Smooth muscle cell (in vitro differentiated cells): Measurements from ENCODE around the gene TMEM121B. TPM values are rescaled to one million over a fixed set of nuclear protein-coding genes. Genes with fewer than 3 reads are reported as not detected.

Source experiments
- DNase-seq: peaks from one replicate; lab custom pipeline; 2025; ENCODE audit not compliant: unreplicated experiment; lab: John Stamatoyannopoulos, UW
- H2AFZ ChIP-seq: fragments of 200-600 bp; sonication (generic); 2 replicates; pipeline ENCODE4 v1.6.0; 2016; ENCODE audit warnings: antibody characterized with exemption, low read depth, mild to moderate bottlenecking
- H3F3A ChIP-seq: fragments of 200-600 bp; sonication (generic); 2 replicates; pipeline ENCODE4 v1.6.0; 2017; ENCODE audit warnings: antibody characterized with exemption, low read depth
- H3K27ac ChIP-seq: fragments of 200-600 bp; sonication (generic); 2 replicates; pipeline ENCODE4 v1.5.1; 2016; ENCODE audit warnings: low read depth, mild to moderate bottlenecking
- H3K27me3 ChIP-seq: fragments of 200-600 bp; sonication (generic); 2 replicates; pipeline ENCODE4 v1.6.1; 2016; ENCODE audit warnings: low read depth, mild to moderate bottlenecking
- H3K36me3 ChIP-seq: fragments of 200-600 bp; sonication (generic); 2 replicates; pipeline ENCODE4 v1.5.1; 2016; ENCODE audit warnings: low read depth
- H3K4me1 ChIP-seq: fragments of 200-600 bp; sonication (generic); 2 replicates; pipeline ENCODE4 v1.5.1; 2016; ENCODE audit warnings: low read depth
- H3K4me2 ChIP-seq: fragments of 200-600 bp; sonication (generic); 2 replicates; pipeline ENCODE4 v1.6.0; 2016; ENCODE audit warnings: mild to moderate bottlenecking
- H3K4me3 ChIP-seq: fragments of 200-600 bp; sonication (generic); 2 replicates; pipeline ENCODE4 v1.5.1; 2016; ENCODE audit warnings: mild to moderate bottlenecking
- H3K79me2 ChIP-seq: fragments of 200-600 bp; sonication (generic); 2 replicates; pipeline ENCODE4 v1.6.0; 2016; ENCODE audit warnings: low read depth, mild to moderate bottlenecking
- H3K9ac ChIP-seq: fragments of 200-600 bp; sonication (generic); 2 replicates; pipeline ENCODE4 v1.6.0; 2016; ENCODE audit warnings: low read depth
- H3K9me3 ChIP-seq: fragments of 200-600 bp; sonication (generic); replicated peaks from 2 replicates; pipeline ENCODE4 v1.5.1; 2016; ENCODE audit warnings: low read depth
- H4K20me1 ChIP-seq: fragments of 200-600 bp; sonication (generic); 2 replicates; pipeline ENCODE4 v1.6.0; 2016; ENCODE audit warnings: low read depth
- CTCF ChIP-seq: fragments of 200-600 bp; sonication (generic); IDR thresholded peaks from 2 replicates; pipeline ENCODE4 v1.5.1; 2017; ENCODE audit warnings: borderline replicate concordance, mild to moderate bottlenecking, antibody characterized with exemption; ENCODE audit not compliant: insufficient read depth, poor library complexity, severe bottlenecking
- WGBS: methylation state at CpG from one replicate; pipeline ENCODE4 v1.1.7; 2016; ENCODE audit warnings: low lambda C conversion rate; 5-methylcytosine and 5-hydroxymethylcytosine counted together
- polyA plus RNA-seq: library from polyadenylated mRNA; unstranded; fragments of >200 nt; fragmentation: Nextera tagmentation; extraction: Ambion mirVana; gene quantifications from 2 replicates; pipeline ENCODE4 v1.2.1, GENCODE V29; 2016
- total RNA-seq: library from RNA; depleted of rRNA; stranded (reverse); fragments of >200 nt; gene quantifications from 2 replicates; pipeline ENCODE4 v1.2.3, GENCODE V29; 2014

The TMEM121B gene
- total and polyA plus RNA-seq, 2 experiments from 2014 or later = 0.09 to 0.15 TPM

- WGBS = 2% methylated on average over 54 of the region's 68 CpGs
- no peak for TF ChIP-seq CTCF
- no peak within 1 kb of the TSS for H3K27ac ChIP-seq
- H3K4me1 ChIP-seq = no peaks in the 10 kb centered on the region
- peak within 1 kb of the TSS; percentile 71 for H3K9ac ChIP-seq
- peak within 1 kb of the TSS; percentile 97 for H3K4me2 ChIP-seq
- H3K79me2 ChIP-seq = no peaks in the 10 kb centered on the region
- no peaks in the 10 kb centered on the region for H3K9me3 ChIP-seq
- H4K20me1 ChIP-seq = peaks cover 37% of the 10 kb centered on the region
- no peaks in the 10 kb centered on the region for H3F3A ChIP-seq
- no peaks in the 10 kb centered on the region for H3K36me3 ChIP-seq
- peak within 1 kb of the TSS; percentile 98 for H2AFZ ChIP-seq
- H3K4me3 ChIP-seq = peak within 1 kb of the TSS; percentile 96
- DNase-seq = peak; percentile 46
- no peaks in the 10 kb centered on the region for H3K27me3 ChIP-seq
Measured at GRCh38 chr22:17084554-17085276, 36.4 kb downstream of the TMEM121B start, which contains the start of gene IL17RA. Gene IL17RA (plus strand): TSS chr22:17085000. CDS start chr22:17085092, 92 bp downstream.

GRCh38 chr22:17083811-17084441 lies 37.2 kb downstream of the TMEM121B start:
- peak overlapping the region; percentile 96 for H3K4me3 ChIP-seq
- DNase-seq = no peak
- H4K20me1 ChIP-seq = peaks cover 29% of the 10 kb centered on the region
- no peaks in the 10 kb centered on the region for H3K36me3 ChIP-seq
- H3K9me3 ChIP-seq = no peaks in the 10 kb centered on the region
- H3K4me1 ChIP-seq = no peaks in the 10 kb centered on the region
- H3K27me3 ChIP-seq = no peaks in the 10 kb centered on the region
- H3K4me2 ChIP-seq = peak overlapping the region; percentile 97
- H3K27ac ChIP-seq = no peak overlapping the region
- WGBS = 93% methylated on average over 33 of the region's 33 CpGs
- no peak for TF ChIP-seq CTCF
- no peaks in the 10 kb centered on the region for H3F3A ChIP-seq
- no peak overlapping the region for H3K9ac ChIP-seq
- no peaks in the 10 kb centered on the region for H3K79me2 ChIP-seq
- H2AFZ ChIP-seq = peak overlapping the region; percentile 98

- Histone ChIP-seq H3K4me2 (no peak overlapping the region), H2AFZ (no peak overlapping the region), H4K20me1 (peaks cover 22% of the 10 kb centered on the region), H3K9ac (no peak overlapping the region), H3K27ac (no peak overlapping the region), H3K4me3 (no peak overlapping the region), H3K36me3 (no peaks in the 10 kb centered on the region), H3K9me3 (no peaks in the 10 kb centered on the region), H3K4me1 (no peaks in the 10 kb centered on the region), H3K27me3 (no peaks in the 10 kb centered on the region), H3F3A (no peaks in the 10 kb centered on the region), H3K79me2 (no peaks in the 10 kb centered on the region)
- WGBS = 96% methylated on average over 5 of the region's 5 CpGs
- no peak for TF ChIP-seq CTCF
- DNase-seq = no peak
Measured at GRCh38 chr22:17083255-17083654, 37.9 kb downstream of the TMEM121B start.
